RWPE2 (cell line): ENCODE measurements around the gene SLX4IP.

ENCODE experiments used
- ATAC-seq: fragments of 200-7000 bp; cut with Tn5 transposase; 3 replicates; pipeline ENCODE4 v1.9.1; 2021; ENCODE audit warnings: low read depth
- DNase-seq: peaks from one replicate; pipeline ENCODE4 v3.0.0-alpha.2; 2020; ENCODE audit warnings: low spot score
- H3K27ac ChIP-seq: fragments of 450-650 bp; 2 replicates; pipeline ENCODE4 v1.5.1; 2017; ENCODE audit warnings: mild to moderate bottlenecking; ENCODE audit not compliant: poor library complexity, severe bottlenecking
- H3K27me3 ChIP-seq: fragments of 250-450 bp; sonication (Bioruptor Pico); 2 replicates; pipeline ENCODE4 v1.5.1; 2021; ENCODE audit warnings: mild to moderate bottlenecking, moderate library complexity; ENCODE audit not compliant: insufficient read depth, poor library complexity, severe bottlenecking
- H3K36me3 ChIP-seq: fragments of 250-450 bp; sonication (Bioruptor Pico); 2 replicates; pipeline ENCODE4 v1.5.1; 2020; ENCODE audit warnings: low read depth, mild to moderate bottlenecking, moderate library complexity
- H3K4me1 ChIP-seq: fragments of 250-450 bp; sonication (Bioruptor Pico); 2 replicates; pipeline ENCODE4 v1.5.1; 2021; ENCODE audit warnings: mild to moderate bottlenecking, moderate library complexity; ENCODE audit not compliant: insufficient read depth, poor library complexity, severe bottlenecking
- H3K4me3 ChIP-seq: fragments of 250-450 bp; sonication (Bioruptor Pico); 2 replicates; pipeline ENCODE4 v1.5.1; 2021; ENCODE audit warnings: mild to moderate bottlenecking, moderate library complexity; ENCODE audit not compliant: severe bottlenecking
- H3K9me3 ChIP-seq: fragments of 250-450 bp; sonication (Bioruptor Pico); 2 replicates; pipeline ENCODE4 v1.5.1; 2021; ENCODE audit warnings: mild to moderate bottlenecking, moderate library complexity; ENCODE audit not compliant: severe bottlenecking
- TF ChIP-seq, protein P1 (sequence below): fragments of 450-650 bp; IDR thresholded peaks from one replicate; pipeline ENCODE4 v1.5.1; 2017; ENCODE audit warnings: mild to moderate bottlenecking, moderate library complexity; ENCODE audit not compliant: poor library complexity, severe bottlenecking

The SLX4IP gene

DNA sequence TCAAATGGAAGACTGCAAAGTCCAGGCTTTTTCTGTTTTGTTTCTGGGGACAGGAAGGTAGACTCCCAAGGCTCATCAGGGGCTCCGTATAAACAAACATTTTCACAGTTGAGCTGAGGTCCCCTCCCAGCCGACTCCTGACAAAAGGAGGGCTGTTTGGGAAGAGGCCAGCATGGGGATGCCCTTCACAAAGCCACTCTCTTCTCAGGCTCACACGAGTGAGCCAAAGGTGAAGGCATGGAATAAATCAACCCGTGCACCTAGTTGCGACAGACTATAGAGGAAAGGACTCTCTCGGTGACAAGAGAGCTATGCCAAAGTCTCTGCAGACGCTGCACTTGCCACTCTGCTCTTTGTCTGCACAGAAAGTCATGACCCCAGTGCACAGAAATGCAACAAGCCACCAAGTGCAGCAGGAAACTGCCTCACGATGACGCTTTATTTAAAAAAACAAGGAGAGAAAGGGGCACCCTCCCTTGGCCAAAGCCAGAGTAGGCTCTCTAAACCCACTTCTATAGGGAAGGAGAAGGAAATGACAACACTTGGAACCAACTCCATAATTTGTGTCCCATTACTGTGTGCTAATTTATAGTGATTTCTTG is 217.7 kb downstream of the SLX4IP start:
- no peak for ATAC-seq
- Histone ChIP-seq H3K4me1 (peaks cover 11% of the 10 kb centered on the region), H3K27me3 (no peaks in the 10 kb centered on the region), H3K9me3 (no peaks in the 10 kb centered on the region), H3K27ac (peak overlapping the region; percentile 33), H3K36me3 (peaks cover 98% of the 10 kb centered on the region), H3K4me3 (no peak overlapping the region)
- TF ChIP-seq, protein P1, sequence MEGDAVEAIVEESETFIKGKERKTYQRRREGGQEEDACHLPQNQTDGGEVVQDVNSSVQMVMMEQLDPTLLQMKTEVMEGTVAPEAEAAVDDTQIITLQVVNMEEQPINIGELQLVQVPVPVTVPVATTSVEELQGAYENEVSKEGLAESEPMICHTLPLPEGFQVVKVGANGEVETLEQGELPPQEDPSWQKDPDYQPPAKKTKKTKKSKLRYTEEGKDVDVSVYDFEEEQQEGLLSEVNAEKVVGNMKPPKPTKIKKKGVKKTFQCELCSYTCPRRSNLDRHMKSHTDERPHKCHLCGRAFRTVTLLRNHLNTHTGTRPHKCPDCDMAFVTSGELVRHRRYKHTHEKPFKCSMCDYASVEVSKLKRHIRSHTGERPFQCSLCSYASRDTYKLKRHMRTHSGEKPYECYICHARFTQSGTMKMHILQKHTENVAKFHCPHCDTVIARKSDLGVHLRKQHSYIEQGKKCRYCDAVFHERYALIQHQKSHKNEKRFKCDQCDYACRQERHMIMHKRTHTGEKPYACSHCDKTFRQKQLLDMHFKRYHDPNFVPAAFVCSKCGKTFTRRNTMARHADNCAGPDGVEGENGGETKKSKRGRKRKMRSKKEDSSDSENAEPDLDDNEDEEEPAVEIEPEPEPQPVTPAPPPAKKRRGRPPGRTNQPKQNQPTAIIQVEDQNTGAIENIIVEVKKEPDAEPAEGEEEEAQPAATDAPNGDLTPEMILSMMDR, result no peak
- DNase-seq, result no peak

DNA sequence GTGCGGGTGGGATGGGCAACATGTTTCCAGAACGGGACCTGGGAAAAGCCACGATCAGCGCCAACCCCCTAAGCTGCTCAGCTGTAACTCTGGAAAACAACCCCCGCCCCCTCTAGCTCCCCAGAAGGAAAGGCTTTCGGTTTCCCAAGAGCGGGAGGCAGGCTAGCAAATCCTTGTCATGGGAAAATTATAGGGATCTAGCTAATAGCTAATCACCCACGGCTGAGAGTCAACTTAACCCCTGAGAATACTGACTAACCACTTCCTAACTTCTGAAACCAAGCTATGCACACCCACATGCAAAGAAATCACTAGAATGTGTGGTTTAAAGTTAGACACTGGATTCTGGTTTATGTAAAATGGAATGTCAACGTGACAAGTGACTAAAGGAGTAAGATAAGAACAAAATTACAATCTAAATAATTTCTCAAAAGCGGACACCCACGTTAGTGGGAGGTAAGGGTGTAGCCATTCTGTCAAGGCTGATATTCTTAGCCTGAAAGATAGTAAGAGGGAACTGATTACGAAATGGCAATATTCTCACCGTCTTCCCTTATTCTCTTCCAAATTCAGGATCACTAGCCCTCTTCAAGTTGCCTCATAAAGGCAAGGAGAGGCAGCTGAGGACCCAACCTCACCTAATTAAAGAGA is 218.6 kb downstream of the SLX4IP start:
- peaks cover 98% of the 10 kb centered on the region for H3K36me3 ChIP-seq
- H3K27ac ChIP-seq, result peak overlapping the region; percentile 33
- no peak overlapping the region for H3K4me3 ChIP-seq
- TF ChIP-seq, protein P1, result no peak
- H3K4me1 ChIP-seq, result peaks cover 11% of the 10 kb centered on the region
- no peaks in the 10 kb centered on the region for H3K9me3 ChIP-seq
- H3K27me3 ChIP-seq, result no peaks in the 10 kb centered on the region
- DNase-seq (no peak), ATAC-seq (no peak)

DNA sequence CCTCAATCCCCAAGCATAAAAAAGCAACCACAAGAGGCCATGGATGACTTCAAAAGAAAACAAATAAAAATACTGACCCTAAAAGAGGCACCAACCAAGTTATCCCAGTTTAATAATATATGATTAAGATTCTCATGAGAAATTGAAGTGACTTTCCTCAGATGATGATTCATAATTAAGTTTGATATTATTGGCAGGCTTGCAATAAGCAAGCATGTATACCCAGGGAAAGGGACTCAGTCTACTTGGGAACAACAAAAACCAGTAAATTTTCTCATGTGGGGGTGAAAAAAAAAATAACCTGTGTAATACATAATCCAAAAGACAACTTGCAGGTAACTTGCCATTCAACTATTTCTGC is 219.1 kb downstream of the SLX4IP start:
- TF ChIP-seq, protein P1, result no peak
- Histone ChIP-seq H3K9me3 (no peaks in the 10 kb centered on the region), H3K27me3 (no peaks in the 10 kb centered on the region), H3K4me3 (no peak overlapping the region), H3K27ac (peak overlapping the region; percentile 33), H3K36me3 (peaks cover 98% of the 10 kb centered on the region), H3K4me1 (peaks cover 15% of the 10 kb centered on the region)
- ATAC-seq (no peak), DNase-seq (no peak)

GRCh38 chr20:10654630-10655029 is 219.5 kb downstream of the SLX4IP start:
- peaks cover 15% of the 10 kb centered on the region for H3K4me1 ChIP-seq
- TF ChIP-seq, protein P1, result no peak
- no peaks in the 10 kb centered on the region for H3K9me3 ChIP-seq
- DNase-seq, result no peak
- ATAC-seq, result peak; percentile 71
- H3K4me3 ChIP-seq, result no peak overlapping the region
- H3K27me3 ChIP-seq, result no peaks in the 10 kb centered on the region
- peaks cover 98% of the 10 kb centered on the region for H3K36me3 ChIP-seq
- peak overlapping the region; percentile 33 for H3K27ac ChIP-seq
